Osteoblast (primary cell): ENCODE measurements around the gene PITPNM1. TPM values are rescaled to one million over a fixed set of nuclear protein-coding genes. Genes with fewer than 3 reads are reported as not detected.
"Not testable (repeated sequence)": the region's sequence is repeated elsewhere in the genome, so short reads cannot be mapped to it uniquely, and the experiment has no call there.

Experiments used
- DNase-seq: peaks from one replicate; pipeline ENCODE4 v3.0.0; 2011; ENCODE audit warnings: low spot score, mixed read lengths; ENCODE audit not compliant: insufficient read length; ENCODE audit errors: missing footprints
- H2AFZ ChIP-seq: 2 replicates; pipeline ENCODE4 v1.6.0; 2011; ENCODE audit warnings: mild to moderate bottlenecking, low read length
- H3K27ac ChIP-seq: 2 replicates; pipeline ENCODE4 v1.5.1; 2011; ENCODE audit warnings: mild to moderate bottlenecking, low read depth, low read length, moderate library complexity
- H3K27me3 ChIP-seq: 2 replicates; pipeline ENCODE4 v1.6.0; 2012; ENCODE audit warnings: mild to moderate bottlenecking, control low read depth, inconsistent platforms, low read length, moderate library complexity; ENCODE audit not compliant: insufficient read depth
- H3K36me3 ChIP-seq: 2 replicates; pipeline ENCODE4 v1.5.1; 2011; ENCODE audit warnings: mild to moderate bottlenecking, low read length, control low read depth, moderate library complexity; ENCODE audit not compliant: insufficient read depth
- H3K4me1 ChIP-seq: 2 replicates; pipeline ENCODE4 v1.5.1; 2011; ENCODE audit warnings: mild to moderate bottlenecking, low read length, control low read depth, moderate library complexity; ENCODE audit not compliant: insufficient read depth
- H3K4me2 ChIP-seq: 2 replicates; pipeline ENCODE4 v1.6.0; 2011; ENCODE audit warnings: mild to moderate bottlenecking, low read length; ENCODE audit not compliant: insufficient read depth
- H3K4me3 ChIP-seq: fragments of 200-600 bp; sonication (generic); 3 replicates; pipeline ENCODE4 v1.5.1; 2012; ENCODE audit warnings: mild to moderate bottlenecking, low read length, inconsistent platforms; ENCODE audit not compliant: insufficient read depth
- H3K79me2 ChIP-seq: 2 replicates; pipeline ENCODE4 v1.6.0; 2012; ENCODE audit warnings: mild to moderate bottlenecking, low read length, control low read depth, inconsistent platforms; ENCODE audit not compliant: insufficient read depth
- H3K9me3 ChIP-seq: 2 replicates; pipeline ENCODE4 v1.5.1; 2011; ENCODE audit warnings: low read depth, low read length, control low read depth
- H4K20me1 ChIP-seq: 2 replicates; pipeline ENCODE4 v1.6.0; 2012; ENCODE audit warnings: mild to moderate bottlenecking, low read length, control low read depth; ENCODE audit not compliant: insufficient read depth
- CTCF ChIP-seq: IDR thresholded peaks from 2 replicates; pipeline ENCODE4 v1.5.1; 2011; ENCODE audit warnings: mild to moderate bottlenecking, low read depth, low read length, moderate library complexity; ENCODE audit errors: extremely low read depth
- total RNA-seq: library from RNA; depleted of rRNA; stranded (reverse); fragments of >200 nt; gene quantifications from 2 replicates; pipeline ENCODE4 v1.2.3, GENCODE V29; 2012

The PITPNM1 gene
- total RNA-seq, 1 donor, result 14.1 TPM

- Histone ChIP-seq H3K79me2 (no peaks in the 10 kb centered on the region), H4K20me1 (no peaks in the 10 kb centered on the region), H3K9me3 (no peaks in the 10 kb centered on the region), H3K4me1 (no peaks in the 10 kb centered on the region), H3K36me3 (no peaks in the 10 kb centered on the region), H2AFZ (no peak overlapping the region), H3K4me2 (no peak overlapping the region), H3K27ac (no peak overlapping the region), H3K4me3 (no peak overlapping the region), H3K27me3 (peaks cover 13% of the 10 kb centered on the region)
- TF ChIP-seq CTCF, result no peak
- no peak for DNase-seq
These were observed 11.6 kb upstream of the PITPNM1 start for GRCh38 chr11:67516806-67517205.

GRCh38 chr11:67514116-67514515 is 9.0 kb upstream of the PITPNM1 start:
- Histone ChIP-seq H4K20me1 (no peaks in the 10 kb centered on the region), H2AFZ (no peak overlapping the region), H3K9me3 (no peaks in the 10 kb centered on the region), H3K4me1 (no peaks in the 10 kb centered on the region), H3K27ac (no peak overlapping the region), H3K4me2 (no peak overlapping the region), H3K27me3 (peaks cover 13% of the 10 kb centered on the region), H3K79me2 (no peaks in the 10 kb centered on the region), H3K4me3 (no peak overlapping the region), H3K36me3 (no peaks in the 10 kb centered on the region)
- TF ChIP-seq CTCF, result no peak
- no peak for DNase-seq

GRCh38 chr11:67511558-67511957 is 6.4 kb upstream of the PITPNM1 start:
- not testable (repeated sequence) for H4K20me1 ChIP-seq, H3K27me3 ChIP-seq, H3K36me3 ChIP-seq, H3K4me2 ChIP-seq, DNase-seq, H3K79me2 ChIP-seq, H2AFZ ChIP-seq, H3K9me3 ChIP-seq, H3K27ac ChIP-seq, H3K4me3 ChIP-seq
- peaks cover 14% of the 10 kb centered on the region for H3K4me1 ChIP-seq

- Histone ChIP-seq H3K27me3 (peaks cover 8% of the 10 kb centered on the region), H3K4me1 (peaks cover 21% of the 10 kb centered on the region), H3K4me2 (no peak overlapping the region), H3K27ac (no peak overlapping the region), H2AFZ (no peak overlapping the region), H3K79me2 (peaks cover 10% of the 10 kb centered on the region), H4K20me1 (peaks cover 3% of the 10 kb centered on the region), H3K36me3 (no peaks in the 10 kb centered on the region), H3K4me3 (no peak overlapping the region), H3K9me3 (no peaks in the 10 kb centered on the region)
- DNase-seq, result no peak
- no peak for TF ChIP-seq CTCF
These were observed 4.8 kb upstream of the PITPNM1 start for GRCh38 chr11:67510023-67510345.
